DOHH2 (cell line): Measurements from ENCODE around the gene RAC2.

Source experiments
- CTCF ChIP-seq: fragments of 200-600 bp; sonication (generic); IDR thresholded peaks from one replicate; pipeline ENCODE4 v1.5.1; 2014; ENCODE audit warnings: antibody characterized with exemption, mild to moderate bottlenecking, low read depth, low read length; ENCODE audit not compliant: poor library complexity, severe bottlenecking
- EZH2phosphoT487 ChIP-seq: fragments of 200-600 bp; sonication (generic); IDR thresholded peaks from 2 replicates; pipeline ENCODE4 v1.6.1; 2017; ENCODE audit warnings: borderline replicate concordance, mild to moderate bottlenecking, antibody characterized with exemption, low read length, moderate library complexity, mixed read lengths

GRCh38 chr22:37234736-37235711 lies 9.0 kb downstream of the RAC2 start:
- TF ChIP-seq CTCF (no peak), EZH2phosphoT487 (no peak)
